Right lung (tissue), 5 donors: ENCODE results near the gene SPDYE16. TPM values are rescaled to one million over a fixed set of nuclear protein-coding genes. Genes with fewer than 3 reads are reported as not detected.
"Not testable (repeated sequence)": the region's sequence is repeated elsewhere in the genome, so short reads cannot be mapped to it uniquely, and the experiment has no call there.

ENCODE experiments used
- DNase-seq, 2 donors: peaks; one replicate each; pipeline ENCODE4 v3.0.0-alpha.2; 2013
- polyA plus RNA-seq, 5 donors: library from polyadenylated mRNA; unstranded; fragments of 120-200 nt; gene quantifications; one replicate each; pipeline versions ENCODE4 v1.2.1 to v1.2.3, GENCODE V29; 2013; ENCODE audit warnings: inconsistent platforms in 1 of 5, low replicate concordance in 1 of 5; ENCODE audit not compliant: insufficient read length in 5 of 5, insufficient read depth in 1 of 5

SPDYE16 gene
- polyA plus RNA-seq, 5 donors: 2.6 to 5.3 (median 4.1) TPM

- not testable (repeated sequence) for DNase-seq
These were observed 6.8 kb upstream of the SPDYE16 start for GRCh38 chr7:76549855-76550248.

GRCh38 chr7:76549025-76549854 lies 6.1 kb upstream of the SPDYE16 start:
- peak; percentile 82 to 84 for DNase-seq

GRCh38 chr7:76531643-76532042 lies 11.5 kb downstream of the SPDYE16 start:
- DNase-seq: not testable (repeated sequence)

- not testable (repeated sequence) for DNase-seq
These were observed 16.9 kb downstream of the SPDYE16 start for GRCh38 chr7:76526183-76526582.

DNA sequence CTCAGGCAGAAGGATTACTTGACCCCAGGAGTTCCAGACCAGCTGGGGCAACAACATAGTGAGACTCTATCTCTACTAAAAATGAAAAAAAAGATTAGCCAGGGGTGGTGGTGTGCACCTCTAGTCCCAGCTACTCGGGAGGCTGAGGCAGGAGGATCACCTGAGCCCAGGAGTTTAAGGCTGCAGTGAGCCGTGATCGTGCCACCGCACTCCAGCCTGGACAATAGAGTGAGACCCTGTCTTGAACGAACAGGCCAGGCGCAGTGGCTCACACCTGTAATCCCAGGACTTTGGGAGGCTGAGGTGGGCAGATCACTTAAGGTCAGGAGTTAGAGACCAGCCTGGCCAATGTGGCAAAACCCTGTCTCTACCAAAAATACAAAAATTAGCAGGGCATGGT lies 26.2 kb downstream of the SPDYE16 start:
- not testable (repeated sequence) for DNase-seq

DNA sequence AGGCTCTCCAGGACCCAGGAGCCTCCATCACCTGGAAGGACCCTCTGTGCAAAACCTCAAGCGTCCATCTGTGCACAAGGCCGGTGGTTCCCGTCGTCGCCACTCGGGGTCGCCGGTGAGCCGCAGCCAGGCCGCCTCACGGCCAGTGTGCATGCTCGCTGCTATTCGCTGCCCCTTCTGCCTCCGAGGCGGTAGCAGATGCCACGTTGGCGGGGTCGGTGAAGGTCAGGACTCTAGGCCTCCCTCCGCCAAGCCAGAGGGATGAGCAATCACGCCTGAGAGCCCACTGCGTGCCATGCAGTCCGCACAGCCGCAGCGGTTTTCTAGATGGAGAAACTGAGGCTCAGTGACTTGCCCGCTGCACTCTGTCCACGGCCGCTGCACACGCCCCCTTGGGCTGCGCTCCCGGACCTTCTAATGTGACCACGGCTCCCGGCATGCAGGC lies 27.1 kb downstream of the SPDYE16 start:
- peak in 1 of 2 donors; percentile 17 for DNase-seq

GRCh38 chr7:76514926-76515771 lies 27.9 kb downstream of the SPDYE16 start:
- no peak for DNase-seq

DNA sequence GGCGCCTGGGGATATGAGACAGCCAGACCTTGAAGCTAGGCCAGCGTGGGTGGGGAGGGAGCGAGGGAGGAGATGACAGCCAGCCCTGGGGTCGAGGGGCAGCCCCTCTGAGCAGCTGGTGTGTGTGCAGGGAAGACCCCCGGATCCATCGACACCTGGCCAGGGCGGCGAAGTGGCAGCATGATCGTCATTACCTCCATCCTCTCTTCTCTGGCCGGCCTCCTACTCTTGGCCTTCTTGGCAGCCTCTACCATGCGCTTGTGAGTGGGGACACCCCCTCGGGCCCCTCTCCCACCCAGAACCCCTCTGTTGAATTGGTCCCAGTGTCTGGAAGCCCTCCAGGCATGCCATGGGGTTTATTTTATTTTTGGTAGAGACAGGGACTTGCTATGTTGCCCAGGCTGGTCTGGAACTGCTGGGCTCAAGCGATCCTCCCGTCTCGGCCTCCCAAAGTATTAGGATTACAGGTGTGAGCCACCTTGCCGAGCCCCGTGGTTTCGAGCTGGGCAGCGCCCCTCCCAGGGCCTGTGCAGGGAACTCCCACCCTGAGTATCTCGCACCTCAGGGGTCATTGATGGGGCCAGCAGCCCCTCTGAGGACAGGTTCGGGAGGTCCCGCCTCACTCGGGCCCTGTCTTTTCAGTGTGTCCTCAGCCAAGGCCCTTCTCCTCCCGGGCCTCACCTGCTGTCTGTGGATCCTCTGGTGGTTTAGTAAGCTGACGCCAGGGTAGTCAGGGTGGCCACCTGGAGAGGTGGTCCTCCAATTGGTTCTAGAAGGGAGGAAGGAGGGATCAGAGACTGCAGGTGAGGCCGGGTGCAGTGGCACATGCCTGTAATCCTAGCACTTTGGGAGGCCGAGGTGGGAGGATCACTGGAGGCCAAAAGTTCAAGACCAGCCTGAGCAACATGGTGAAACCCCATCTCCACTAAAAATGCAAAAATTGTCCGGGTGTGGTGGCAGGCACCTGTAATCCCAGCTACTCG lies 29.0 kb downstream of the SPDYE16 start:
- no peak for DNase-seq

DNA sequence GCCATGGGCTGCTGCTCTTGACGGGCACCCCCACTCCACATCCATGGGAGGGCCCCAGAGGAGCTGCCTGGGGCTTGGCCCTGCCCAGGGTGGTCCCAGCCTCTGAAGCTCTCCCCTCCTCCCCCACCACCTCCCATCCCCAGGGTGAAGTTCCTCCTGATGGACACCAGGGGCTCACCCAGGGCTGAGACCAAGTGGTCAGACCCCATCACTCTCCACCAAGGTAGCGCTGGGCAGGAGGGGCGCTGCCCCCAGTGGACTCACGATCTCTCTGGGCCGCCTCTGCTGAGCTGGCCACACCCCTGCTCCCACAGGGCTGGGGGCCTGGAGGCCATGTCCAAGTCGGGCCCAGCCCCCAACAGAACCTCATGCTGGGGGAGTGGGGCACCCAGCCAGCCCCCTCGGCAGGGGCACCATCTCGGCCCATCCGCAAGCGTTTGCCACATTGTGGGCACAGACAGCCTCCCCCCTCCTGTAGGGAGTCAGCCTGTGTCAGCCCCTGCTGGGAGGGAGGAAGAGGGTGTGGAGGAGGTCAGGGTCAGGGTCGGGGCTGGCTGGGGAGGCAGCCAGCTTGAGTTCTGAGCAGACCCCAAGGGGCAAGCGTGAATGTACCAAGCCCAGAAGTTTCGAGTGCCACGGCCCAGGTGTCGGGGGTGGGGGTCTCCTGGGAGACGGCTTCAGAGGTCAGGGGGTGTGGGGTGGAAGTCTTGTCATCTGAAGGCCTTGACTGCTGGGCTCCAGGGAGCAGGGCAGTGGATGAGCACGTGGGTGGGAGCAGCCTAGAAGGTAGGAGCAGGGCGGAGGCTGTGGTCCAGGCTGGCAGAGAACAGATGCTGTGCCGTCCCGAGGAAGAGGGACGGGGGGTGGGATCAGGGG lies 29.9 kb downstream of the SPDYE16 start:
- no peak for DNase-seq

- DNase-seq: not testable (repeated sequence)
These were observed 30.9 kb downstream of the SPDYE16 start for GRCh38 chr7:76511911-76512885.

DNA sequence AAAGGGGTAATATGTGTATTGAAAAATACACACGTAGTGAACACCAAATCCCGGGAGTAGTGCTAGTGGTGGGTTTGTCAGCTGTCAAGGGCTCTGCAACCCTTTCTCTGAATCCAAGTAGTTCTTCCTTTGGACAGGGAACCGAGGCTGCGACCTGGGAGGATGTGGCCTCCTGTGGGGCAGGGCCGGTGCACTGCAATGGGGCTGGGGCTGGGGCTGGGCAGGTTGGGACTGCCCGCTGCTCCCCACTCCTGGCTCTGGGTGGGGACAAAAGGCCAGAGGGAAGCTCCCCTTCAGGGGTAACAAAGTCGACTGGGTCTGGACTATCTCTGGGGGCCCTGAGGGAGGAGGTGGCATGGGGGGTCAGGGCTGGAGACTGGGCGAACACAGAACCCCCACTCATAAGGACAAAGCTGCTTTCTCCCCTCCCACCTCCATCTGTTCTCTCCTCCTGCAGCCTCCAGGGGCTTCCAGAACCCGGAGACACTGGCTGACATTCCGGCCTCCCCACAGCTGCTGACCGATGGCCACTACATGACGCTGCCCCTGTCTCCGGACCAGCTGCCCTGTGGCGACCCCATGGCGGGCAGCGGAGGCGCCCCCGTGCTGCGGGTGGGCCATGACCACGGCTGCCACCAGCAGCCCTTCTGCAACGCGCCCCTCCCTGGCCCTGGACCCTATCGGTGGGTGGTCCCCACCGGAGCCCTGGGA lies 31.7 kb downstream of the SPDYE16 start:
- DNase-seq: not testable (repeated sequence)

GRCh38 chr7:76509931-76510877 lies 32.9 kb downstream of the SPDYE16 start, which contains the start of gene UPK3B:
TSS of gene UPK3B (plus strand) at chr7:76510552. CDS start at chr7:76510653, 101 bp downstream.
- peak in 1 of 2 donors; percentile 31 for DNase-seq

- no peak for DNase-seq
These were observed 35.2 kb downstream of the SPDYE16 start for GRCh38 chr7:76507723-76508406.

- DNase-seq: not testable (repeated sequence)
These were observed 36.5 kb downstream of the SPDYE16 start for GRCh38 chr7:76506643-76507042.

DNA sequence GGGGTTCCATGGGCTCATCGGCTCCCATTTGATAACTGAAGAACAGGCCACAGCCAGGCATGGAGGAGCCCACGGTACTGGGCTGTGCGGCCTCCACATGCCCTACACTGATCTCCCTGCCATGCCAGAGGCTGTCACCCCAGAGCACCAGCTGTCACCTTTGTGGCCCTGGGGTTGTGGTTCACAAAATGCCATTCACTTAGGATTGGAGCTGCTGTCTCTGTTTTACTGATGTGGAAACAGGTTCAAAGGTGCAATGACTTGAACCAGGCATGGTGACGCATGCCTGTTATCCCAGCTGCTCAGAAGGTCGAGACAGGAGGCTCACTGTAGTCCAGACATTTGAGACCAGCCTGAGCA lies 37.0 kb downstream of the SPDYE16 start:
- no peak for DNase-seq
